ENCODE results near the gene CCER1. TPM values are rescaled to one million over a fixed set of nuclear protein-coding genes. Genes with fewer than 3 reads are reported as not detected.
"Not testable (repeated sequence)": the region's sequence is repeated elsewhere in the genome, so short reads cannot be mapped to it uniquely, and the experiment has no call there.

CCER1 gene
- polyA plus RNA-seq (2014; cell fraction: cytosol; rRNA removed) = not detected in 2 replicates
- polyA plus RNA-seq (2014; cell fraction: nucleus; rRNA removed) = not detected in 2 replicates

GRCh38 chr12:90954921-90955320 lies at the start of gene CCER1:
Gene CCER1, minus strand, starts transcription at chr12:90955176. Its CDS starts 434 bp downstream, at chr12:90954742.
- no peak for DNase-seq (ENCODE audit: low spot score)

GRCh38 chr12:91003737-91004136 lies 48.8 kb upstream of the CCER1 start:
- no peak for DNase-seq (ENCODE audit: low spot score)

GRCh38 chr12:91001306-91001705 lies 46.3 kb upstream of the CCER1 start:
- no peak for DNase-seq (ENCODE audit: low spot score)

GRCh38 chr12:90999966-91000365 lies 45.0 kb upstream of the CCER1 start:
- DNase-seq (ENCODE audit: low spot score) = no peak

- DNase-seq (ENCODE audit: low spot score) = no peak
Observed at GRCh38 chr12:90999527-90999926, 44.6 kb upstream of the CCER1 start.

- no peak for DNase-seq (ENCODE audit: low spot score)
Observed at GRCh38 chr12:90995010-90995409, 40.0 kb upstream of the CCER1 start.

GRCh38 chr12:90991952-90992465 lies 37.0 kb upstream of the CCER1 start:
- no peak for DNase-seq (ENCODE audit: low spot score)

- DNase-seq (ENCODE audit: low spot score) = no peak
Observed at GRCh38 chr12:90990611-90991010, 35.6 kb upstream of the CCER1 start.

- DNase-seq (ENCODE audit: low spot score) = no peak
Observed at GRCh38 chr12:90989686-90990111, 34.7 kb upstream of the CCER1 start.

- DNase-seq (ENCODE audit: low spot score) = no peak
Observed at GRCh38 chr12:90987520-90987919, 32.5 kb upstream of the CCER1 start.

GRCh38 chr12:90987101-90987500 lies 32.1 kb upstream of the CCER1 start:
- no peak for DNase-seq (ENCODE audit: low spot score)

GRCh38 chr12:90985331-90985730 lies 30.4 kb upstream of the CCER1 start:
- DNase-seq (ENCODE audit: low spot score) = not testable (repeated sequence)

- no peak for DNase-seq (ENCODE audit: low spot score)
Observed at GRCh38 chr12:90984114-90984513, 29.1 kb upstream of the CCER1 start.

GRCh38 chr12:90982170-90982569 lies 27.2 kb upstream of the CCER1 start:
- no peak for DNase-seq (ENCODE audit: low spot score)

- DNase-seq (ENCODE audit: low spot score) = no peak
Observed at GRCh38 chr12:90979951-90980350, 25.0 kb upstream of the CCER1 start.

- no peak for DNase-seq (ENCODE audit: low spot score)
Observed at GRCh38 chr12:90979019-90979418, 24.0 kb upstream of the CCER1 start.

GRCh38 chr12:90978117-90978770 lies 23.3 kb upstream of the CCER1 start:
- DNase-seq (ENCODE audit: low spot score) = peak; percentile 73

- DNase-seq (ENCODE audit: low spot score) = no peak
Observed at GRCh38 chr12:90977224-90977623, 22.2 kb upstream of the CCER1 start.

GRCh38 chr12:90974286-90974685 lies 19.3 kb upstream of the CCER1 start:
- DNase-seq (ENCODE audit: low spot score) = no peak

- DNase-seq (ENCODE audit: low spot score) = no peak
Observed at GRCh38 chr12:90972226-90972625, 17.2 kb upstream of the CCER1 start.

- DNase-seq (ENCODE audit: low spot score) = no peak
Observed at GRCh38 chr12:90970911-90971310, 15.9 kb upstream of the CCER1 start.

- no peak for DNase-seq (ENCODE audit: low spot score)
Observed at GRCh38 chr12:90970471-90970870, 15.5 kb upstream of the CCER1 start.

GRCh38 chr12:90969851-90970250 lies 14.9 kb upstream of the CCER1 start:
- DNase-seq (ENCODE audit: low spot score) = no peak

GRCh38 chr12:90969346-90969745 lies 14.4 kb upstream of the CCER1 start:
- DNase-seq (ENCODE audit: low spot score) = no peak

Data from SK-N-DZ (cell line).